ENCODE measurements around the gene KRT71.

The KRT71 gene

GRCh38 chr12:52558781-52559445 lies 6.0 kb upstream of the KRT71 start:
- no peaks in the 10 kb centered on the region for H3K9me3 ChIP-seq (ENCODE audit: insufficient read depth, low read depth, low read length)
- no peak overlapping the region for H2BK5ac ChIP-seq (ENCODE audit: low read depth, low read length, poor library complexity)
- H3K4me1 ChIP-seq (ENCODE audit: control insufficient read depth in 1 of 2, insufficient read depth in 2 of 2, low read length in 2 of 2): no peaks in the 10 kb centered on the region
- WGBS (ENCODE audit: extremely low coverage, insufficient coverage, insufficient read length): no CpG with 5 or more reads among the region's 8 CpGs
- no peak overlapping the region for H2AFZ ChIP-seq (ENCODE audit: insufficient read depth, low read length, poor library complexity)
- no peaks in the 10 kb centered on the region for H3K79me2 ChIP-seq (ENCODE audit: control insufficient read depth, insufficient read depth, low read length, poor library complexity)
- no peak overlapping the region for H4K8ac ChIP-seq (ENCODE audit: low read depth, low read length)
- H3K4ac ChIP-seq (ENCODE audit: low read depth, low read length): no peak overlapping the region
- H3K23ac ChIP-seq (ENCODE audit: low read length): no peak overlapping the region
- H3K14ac ChIP-seq (ENCODE audit: low read length): no peak overlapping the region
- no peaks in the 10 kb centered on the region for H3K27me3 ChIP-seq (ENCODE audit: insufficient read depth, low read length)
- no peak overlapping the region for H3K9ac ChIP-seq (ENCODE audit: low read length)
- no peak overlapping the region for H3K4me3 ChIP-seq (ENCODE audit: low read depth, low read length)
- no peak overlapping the region for H4K91ac ChIP-seq (ENCODE audit: low read depth, low read length)
- H4K12ac ChIP-seq (ENCODE audit: low read depth, low read length): no peak overlapping the region
- no peak overlapping the region for H2BK12ac ChIP-seq (ENCODE audit: low read length)
- no peaks in the 10 kb centered on the region for H3K36me3 ChIP-seq (ENCODE audit: control insufficient read depth in 1 of 2, insufficient read depth in 2 of 2, low read length in 2 of 2)
- H3K18ac ChIP-seq (ENCODE audit: low read length): no peak overlapping the region
- no peak overlapping the region for H3K27ac ChIP-seq (ENCODE audit: low read depth, low read length)
- no peak for DNase-seq
- no peak overlapping the region for H2BK120ac ChIP-seq (ENCODE audit: insufficient read depth, low read length, poor library complexity)
- no peaks in the 10 kb centered on the region for H3K79me1 ChIP-seq (ENCODE audit: low read length)
- H2AK5ac ChIP-seq (ENCODE audit: low read length): no peak overlapping the region
- H3K4me2 ChIP-seq (ENCODE audit: low read length): no peak overlapping the region

DNA sequence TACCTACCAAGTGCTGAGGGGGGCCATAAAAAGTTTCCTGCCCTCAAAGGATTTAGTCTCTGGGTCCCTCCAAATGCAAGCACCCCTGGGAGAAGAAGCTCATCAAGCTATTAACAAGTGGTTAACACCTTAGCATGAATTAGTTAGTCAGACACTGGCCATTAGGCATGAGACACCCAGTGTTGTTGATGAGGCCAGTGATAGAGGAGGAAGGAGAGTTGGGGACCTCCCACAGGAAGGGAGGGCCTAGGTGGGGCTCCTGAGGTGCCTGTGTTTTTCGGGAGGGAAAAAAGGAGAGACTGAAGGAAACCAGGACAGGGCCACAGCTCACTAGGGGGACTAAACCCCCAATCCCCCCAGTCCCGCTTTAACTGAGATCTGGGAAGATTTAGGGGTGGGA lies 4.5 kb upstream of the KRT71 start:
- H4K12ac ChIP-seq (ENCODE audit: low read depth, low read length): no peak overlapping the region
- H3K27me3 ChIP-seq (ENCODE audit: insufficient read depth, low read length): no peaks in the 10 kb centered on the region
- H3K27ac ChIP-seq (ENCODE audit: low read depth, low read length): no peak overlapping the region
- no peak overlapping the region for H3K18ac ChIP-seq (ENCODE audit: low read length)
- no peak overlapping the region for H2AK5ac ChIP-seq (ENCODE audit: low read length)
- H3K36me3 ChIP-seq (ENCODE audit: control insufficient read depth in 1 of 2, insufficient read depth in 2 of 2, low read length in 2 of 2): no peaks in the 10 kb centered on the region
- H2BK12ac ChIP-seq (ENCODE audit: low read length): no peak overlapping the region
- no peak overlapping the region for H3K4me2 ChIP-seq (ENCODE audit: low read length)
- no peak overlapping the region for H4K91ac ChIP-seq (ENCODE audit: low read depth, low read length)
- no peak for DNase-seq
- no peaks in the 10 kb centered on the region for H3K4me1 ChIP-seq (ENCODE audit: control insufficient read depth in 1 of 2, insufficient read depth in 2 of 2, low read length in 2 of 2)
- H3K23ac ChIP-seq (ENCODE audit: low read length): no peak overlapping the region
- H4K8ac ChIP-seq (ENCODE audit: low read depth, low read length): no peak overlapping the region
- H3K9me3 ChIP-seq (ENCODE audit: insufficient read depth, low read depth, low read length): no peaks in the 10 kb centered on the region
- H3K79me2 ChIP-seq (ENCODE audit: control insufficient read depth, insufficient read depth, low read length, poor library complexity): no peaks in the 10 kb centered on the region
- no peak overlapping the region for H3K4me3 ChIP-seq (ENCODE audit: low read depth, low read length)
- no peak overlapping the region for H2AFZ ChIP-seq (ENCODE audit: insufficient read depth, low read length, poor library complexity)
- H3K79me1 ChIP-seq (ENCODE audit: low read length): no peaks in the 10 kb centered on the region
- H2BK5ac ChIP-seq (ENCODE audit: low read depth, low read length, poor library complexity): no peak overlapping the region
- no peak overlapping the region for H3K9ac ChIP-seq (ENCODE audit: low read length)
- H3K4ac ChIP-seq (ENCODE audit: low read depth, low read length): no peak overlapping the region
- no peak overlapping the region for H3K14ac ChIP-seq (ENCODE audit: low read length)
- WGBS (ENCODE audit: extremely low coverage, insufficient coverage, insufficient read length): no CpG with 5 or more reads among the region's 2 CpGs
- no peak overlapping the region for H2BK120ac ChIP-seq (ENCODE audit: insufficient read depth, low read length, poor library complexity)

DNA sequence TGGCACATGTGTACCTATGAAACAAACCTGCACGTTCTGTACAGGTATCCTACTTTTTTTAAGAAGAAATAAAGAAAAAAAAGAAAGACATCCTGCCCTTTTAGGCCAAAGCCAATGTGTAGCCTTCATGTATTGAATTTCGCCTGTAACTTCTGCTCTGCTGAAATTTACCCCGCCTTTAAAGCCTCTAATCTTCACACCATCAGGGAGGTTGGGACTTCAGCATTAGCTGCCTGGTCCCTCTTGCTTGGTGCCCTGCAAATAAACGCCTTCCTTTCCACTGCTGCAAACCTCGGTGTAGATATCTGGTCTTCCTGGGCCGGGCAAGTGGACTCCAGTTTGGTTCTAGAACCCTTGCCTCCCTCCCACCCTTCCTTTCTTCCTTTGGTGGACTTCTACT lies 2.6 kb upstream of the KRT71 start:
- no peak overlapping the region for H3K4me3 ChIP-seq (ENCODE audit: low read depth, low read length)
- peaks cover 12 to 14% of the 10 kb centered on the region in 2 experiments for H3K4me1 ChIP-seq (ENCODE audit: control insufficient read depth in 1 of 2, insufficient read depth in 2 of 2, low read length in 2 of 2)
- no peak overlapping the region for H3K4ac ChIP-seq (ENCODE audit: low read depth, low read length)
- no peak overlapping the region for H2BK12ac ChIP-seq (ENCODE audit: low read length)
- H3K9me3 ChIP-seq (ENCODE audit: insufficient read depth, low read depth, low read length): no peaks in the 10 kb centered on the region
- no peak overlapping the region for H2BK5ac ChIP-seq (ENCODE audit: low read depth, low read length, poor library complexity)
- H4K91ac ChIP-seq (ENCODE audit: low read depth, low read length): no peak overlapping the region
- peaks cover 5% of the 10 kb centered on the region for H3K79me1 ChIP-seq (ENCODE audit: low read length)
- no peak for DNase-seq
- H2BK120ac ChIP-seq (ENCODE audit: insufficient read depth, low read length, poor library complexity): no peak overlapping the region
- WGBS (ENCODE audit: extremely low coverage, insufficient coverage, insufficient read length): no CpG with 5 or more reads among the region's 6 CpGs
- no peak overlapping the region for H3K14ac ChIP-seq (ENCODE audit: low read length)
- no peak overlapping the region for H4K8ac ChIP-seq (ENCODE audit: low read depth, low read length)
- H3K27ac ChIP-seq (ENCODE audit: low read depth, low read length): no peak overlapping the region
- no peaks in the 10 kb centered on the region for H3K27me3 ChIP-seq (ENCODE audit: insufficient read depth, low read length)
- H2AFZ ChIP-seq (ENCODE audit: insufficient read depth, low read length, poor library complexity): no peak overlapping the region
- no peak overlapping the region for H4K12ac ChIP-seq (ENCODE audit: low read depth, low read length)
- H3K79me2 ChIP-seq (ENCODE audit: control insufficient read depth, insufficient read depth, low read length, poor library complexity): no peaks in the 10 kb centered on the region
- H3K9ac ChIP-seq (ENCODE audit: low read length): no peak overlapping the region
- H3K23ac ChIP-seq (ENCODE audit: low read length): no peak overlapping the region
- H3K4me2 ChIP-seq (ENCODE audit: low read length): no peak overlapping the region
- H3K36me3 ChIP-seq (ENCODE audit: control insufficient read depth in 1 of 2, insufficient read depth in 2 of 2, low read length in 2 of 2): no peaks in the 10 kb centered on the region
- H2AK5ac ChIP-seq (ENCODE audit: low read length): no peak overlapping the region
- H3K18ac ChIP-seq (ENCODE audit: low read length): no peak overlapping the region

DNA sequence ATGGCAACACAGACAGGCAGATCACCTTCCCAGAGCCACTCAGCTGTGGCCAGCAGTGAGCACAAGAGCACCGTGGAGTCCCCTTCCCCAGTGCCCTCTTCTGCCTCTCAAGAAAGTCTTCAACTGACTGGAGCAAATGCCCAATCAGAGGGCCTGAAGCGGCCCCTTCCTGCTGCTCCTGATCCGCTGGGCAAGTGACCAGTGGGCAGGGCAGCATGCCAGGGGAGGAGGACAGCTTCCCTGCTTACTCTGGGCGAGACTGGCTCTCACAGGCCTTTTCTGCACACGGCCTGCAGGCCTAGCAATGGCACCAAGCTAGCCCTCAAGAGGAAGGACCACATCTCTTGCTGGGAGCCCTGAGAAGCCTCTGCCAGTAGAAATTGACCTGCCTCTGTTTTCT lies 890 bp downstream of the KRT71 start:
- no peak overlapping the region for H4K8ac ChIP-seq (ENCODE audit: low read depth, low read length)
- no peak overlapping the region for H3K4me3 ChIP-seq (ENCODE audit: low read depth, low read length)
- peak overlapping the region; percentile 36 for H2BK5ac ChIP-seq (ENCODE audit: low read depth, low read length, poor library complexity)
- no peak overlapping the region for H4K12ac ChIP-seq (ENCODE audit: low read depth, low read length)
- H2BK12ac ChIP-seq (ENCODE audit: low read length): peak overlapping the region; percentile 75
- H3K79me2 ChIP-seq (ENCODE audit: control insufficient read depth, insufficient read depth, low read length, poor library complexity): no peaks in the 10 kb centered on the region
- H3K79me1 ChIP-seq (ENCODE audit: low read length): peaks cover 5% of the 10 kb centered on the region
- H3K4me1 ChIP-seq (ENCODE audit: control insufficient read depth in 1 of 2, insufficient read depth in 2 of 2, low read length in 2 of 2): peaks cover 12 to 15% of the 10 kb centered on the region in 2 experiments
- no peak overlapping the region for H3K4me2 ChIP-seq (ENCODE audit: low read length)
- H3K27me3 ChIP-seq (ENCODE audit: insufficient read depth, low read length): no peaks in the 10 kb centered on the region
- peak overlapping the region; percentile 55 for H3K14ac ChIP-seq (ENCODE audit: low read length)
- DNase-seq: no peak
- no peaks in the 10 kb centered on the region for H3K9me3 ChIP-seq (ENCODE audit: insufficient read depth, low read depth, low read length)
- H3K18ac ChIP-seq (ENCODE audit: low read length): no peak overlapping the region
- peak overlapping the region; percentile 67 for H2BK120ac ChIP-seq (ENCODE audit: insufficient read depth, low read length, poor library complexity)
- peak overlapping the region; percentile 76 for H2AK5ac ChIP-seq (ENCODE audit: low read length)
- no peak overlapping the region for H3K9ac ChIP-seq (ENCODE audit: low read length)
- H3K36me3 ChIP-seq (ENCODE audit: control insufficient read depth in 1 of 2, insufficient read depth in 2 of 2, low read length in 2 of 2): no peaks in the 10 kb centered on the region
- peak overlapping the region; percentile 77 for H4K91ac ChIP-seq (ENCODE audit: low read depth, low read length)
- H3K27ac ChIP-seq (ENCODE audit: low read depth, low read length): peak overlapping the region; percentile 43
- H3K23ac ChIP-seq (ENCODE audit: low read length): no peak overlapping the region
- no CpG with 5 or more reads among the region's 5 CpGs for WGBS (ENCODE audit: extremely low coverage, insufficient coverage, insufficient read length)
- no peak overlapping the region for H2AFZ ChIP-seq (ENCODE audit: insufficient read depth, low read length, poor library complexity)
- no peak overlapping the region for H3K4ac ChIP-seq (ENCODE audit: low read depth, low read length)

All from trophoblast cell (in vitro differentiated cells and primary cell).